Stimulated activated naive B cell treated with anti-CD40 and anti-IgM and Interleukin-4, amounts not matched to agents 10 μg/mL and 1 μg/mL and 100 μg/mL, for 72 hours (primary cell): ENCODE measurements around the gene LMTK3.

Source experiments
- ATAC-seq, 2 donors: fragments of 150-1000 bp; cut with Tn5 transposase; replicated peaks; 2 replicates each; pipeline ENCODE4 v1.10.0; 2021; ENCODE audit warnings: moderate library complexity in 1 of 2
- DNase-seq: peaks from one replicate; pipeline ENCODE4 v3.0.0; 2021
- H3K27ac Mint-ChIP-seq: one replicate; pipeline ENCODE4 v1.8.0; 2022; ENCODE audit warnings: mild to moderate bottlenecking, mixed read lengths
- H3K27me3 Mint-ChIP-seq, 2 donors: one replicate each; pipeline ENCODE4 v1.8.0; 2022; ENCODE audit warnings: mixed read lengths in 2 of 2
- H3K36me3 Mint-ChIP-seq, 2 donors: one replicate each; pipeline ENCODE4 v1.8.0; 2022; ENCODE audit warnings: mixed read lengths in 2 of 2, mild to moderate bottlenecking in 1 of 2
- H3K4me1 Mint-ChIP-seq, 2 donors: one replicate each; pipeline ENCODE4 v1.8.0; 2022; ENCODE audit warnings: mixed read lengths in 2 of 2, mild to moderate bottlenecking in 1 of 2
- H3K4me3 Mint-ChIP-seq, 2 donors: one replicate each; pipeline ENCODE4 v1.8.0; 2022; ENCODE audit warnings: mild to moderate bottlenecking in 2 of 2, mixed read lengths in 2 of 2, moderate library complexity in 1 of 2
- H3K9me3 Mint-ChIP-seq, 2 donors: one replicate each; pipeline ENCODE4 v1.8.0; 2022; ENCODE audit warnings: mixed read lengths in 2 of 2, mild to moderate bottlenecking in 1 of 2

The LMTK3 gene

DNA sequence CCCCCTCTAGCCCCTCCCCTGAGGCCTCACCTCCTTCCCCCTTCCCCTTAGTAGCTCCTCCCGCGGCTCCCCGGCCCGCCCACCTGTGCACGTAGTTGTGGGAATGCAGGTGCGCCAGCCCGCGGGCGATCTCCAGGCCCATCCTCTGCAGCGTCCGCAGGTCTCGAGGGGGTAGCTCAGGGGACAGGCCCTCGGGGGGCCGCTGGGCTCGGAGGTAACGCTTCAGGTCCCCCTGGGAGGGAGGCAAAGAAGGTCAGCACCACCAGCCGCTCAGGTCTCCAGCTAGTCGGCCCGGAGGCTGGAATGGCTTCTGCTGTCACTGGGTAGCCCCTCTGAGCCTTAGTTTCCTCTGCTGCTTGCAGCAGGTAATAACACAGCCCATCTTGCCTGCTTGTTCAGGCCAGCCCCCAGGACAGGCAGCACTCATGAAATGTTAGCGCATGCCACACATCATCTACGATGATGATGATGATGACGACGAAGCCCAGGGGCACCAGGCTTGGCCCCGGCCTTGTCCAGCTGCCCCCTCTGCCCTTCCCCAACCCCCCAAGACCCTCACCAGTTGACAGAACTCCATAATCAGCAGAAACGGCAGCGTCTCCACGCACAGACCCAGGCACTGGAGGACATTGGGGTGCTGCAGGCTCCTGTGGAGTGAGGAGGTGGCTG lies 9.2 kb downstream of the LMTK3 start:
- DNase-seq (peak; percentile 80), ATAC-seq (peak; percentile 81)
- peak overlapping the region; percentile 65 to 66 for H3K4me3 Mint-ChIP-seq
- H3K27ac Mint-ChIP-seq: peak overlapping the region; percentile 48
- H3K27me3 Mint-ChIP-seq: peaks cover 29 to 30% of the 10 kb centered on the region in 2 donors
- H3K4me1 Mint-ChIP-seq: peaks cover 28 to 38% of the 10 kb centered on the region in 2 donors
- no peaks in the 10 kb centered on the region for H3K9me3 Mint-ChIP-seq
- no peaks in the 10 kb centered on the region for H3K36me3 Mint-ChIP-seq

DNA sequence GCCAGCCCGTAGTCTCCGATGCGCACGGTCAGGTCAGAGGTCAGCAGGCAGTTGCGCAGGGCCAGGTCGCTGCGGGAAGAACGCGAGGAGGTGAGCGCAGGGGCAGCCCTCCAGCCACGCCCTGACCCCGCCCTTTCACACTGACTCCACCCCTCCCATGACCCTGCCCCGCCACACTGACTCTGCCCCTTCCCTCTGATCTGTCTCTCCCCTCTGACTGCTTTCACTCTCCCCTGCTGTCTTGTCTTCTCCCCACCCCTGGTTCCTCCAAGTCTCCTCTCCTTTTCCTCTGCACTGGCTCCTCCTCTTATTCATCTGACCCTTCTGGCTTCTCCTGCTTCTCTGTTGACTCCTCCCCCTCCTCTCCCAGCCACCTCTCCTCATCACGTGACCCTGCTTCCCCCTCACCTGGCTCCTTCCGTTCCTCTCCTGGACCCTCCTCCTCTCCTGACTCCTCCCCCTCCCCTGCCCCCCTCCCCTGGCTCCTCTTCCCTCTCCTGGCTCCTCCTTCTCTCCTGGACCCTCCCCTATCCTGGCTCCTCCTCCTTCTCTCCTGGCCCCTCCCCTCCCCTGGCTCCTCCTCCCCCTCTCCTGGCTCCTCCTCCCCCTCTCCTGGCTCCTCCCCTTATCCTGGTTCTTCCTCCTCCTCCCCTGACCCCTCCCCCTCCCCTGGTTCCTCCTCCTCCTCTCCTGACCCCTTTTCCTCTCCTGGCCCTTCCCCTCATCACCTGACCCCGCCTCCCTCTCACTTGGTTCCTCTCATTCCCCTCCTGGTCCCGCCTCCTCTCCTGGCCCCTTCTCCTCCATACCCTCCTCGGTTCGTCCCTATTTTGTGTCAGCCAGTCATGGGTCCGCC lies 9.9 kb downstream of the LMTK3 start:
- DNase-seq: no peak
- peaks cover 36% of the 10 kb centered on the region in 2 donors for H3K27me3 Mint-ChIP-seq
- peak overlapping the region; percentile 48 for H3K27ac Mint-ChIP-seq
- no peaks in the 10 kb centered on the region for H3K9me3 Mint-ChIP-seq
- peaks cover 28 to 38% of the 10 kb centered on the region in 2 donors for H3K4me1 Mint-ChIP-seq
- peak overlapping the region; percentile 65 to 76 for H3K4me3 Mint-ChIP-seq
- no peaks in the 10 kb centered on the region for H3K36me3 Mint-ChIP-seq
- peak; percentile 47 to 53 for ATAC-seq

DNA sequence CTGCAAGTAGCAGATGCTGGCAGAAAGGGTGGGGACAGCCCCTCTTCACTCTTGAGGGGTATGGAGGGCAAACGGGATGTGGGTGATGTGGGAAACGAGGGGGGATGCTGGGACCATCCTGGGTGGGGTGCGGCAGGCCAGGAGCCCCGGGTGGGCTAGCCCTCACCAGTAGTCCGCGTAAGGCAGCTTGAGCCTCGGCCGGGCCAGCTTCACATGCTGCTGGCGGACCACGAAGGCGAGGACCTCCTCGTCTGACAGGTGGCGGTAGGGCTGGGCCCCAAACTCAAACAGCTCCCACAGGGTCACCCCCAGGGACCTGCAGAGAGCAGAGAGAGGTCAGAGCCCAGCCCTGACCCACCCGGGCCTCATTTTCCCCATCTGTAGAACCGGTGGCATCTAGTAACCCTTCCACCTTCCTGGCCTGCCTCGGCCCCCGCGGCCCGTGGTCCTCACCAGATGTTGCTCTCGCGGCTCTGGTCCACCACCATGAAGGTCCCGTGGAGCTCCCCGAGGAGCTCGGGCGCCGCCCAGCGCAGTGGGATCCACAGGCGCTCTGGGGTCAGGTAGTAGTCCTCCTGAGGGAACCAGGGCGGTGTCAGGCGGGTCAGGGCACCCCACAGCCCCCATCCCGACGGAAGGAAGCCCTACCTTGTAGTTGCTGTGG lies 10.7 kb downstream of the LMTK3 start:
- H3K4me1 Mint-ChIP-seq: peaks cover 28 to 38% of the 10 kb centered on the region in 2 donors

DNA sequence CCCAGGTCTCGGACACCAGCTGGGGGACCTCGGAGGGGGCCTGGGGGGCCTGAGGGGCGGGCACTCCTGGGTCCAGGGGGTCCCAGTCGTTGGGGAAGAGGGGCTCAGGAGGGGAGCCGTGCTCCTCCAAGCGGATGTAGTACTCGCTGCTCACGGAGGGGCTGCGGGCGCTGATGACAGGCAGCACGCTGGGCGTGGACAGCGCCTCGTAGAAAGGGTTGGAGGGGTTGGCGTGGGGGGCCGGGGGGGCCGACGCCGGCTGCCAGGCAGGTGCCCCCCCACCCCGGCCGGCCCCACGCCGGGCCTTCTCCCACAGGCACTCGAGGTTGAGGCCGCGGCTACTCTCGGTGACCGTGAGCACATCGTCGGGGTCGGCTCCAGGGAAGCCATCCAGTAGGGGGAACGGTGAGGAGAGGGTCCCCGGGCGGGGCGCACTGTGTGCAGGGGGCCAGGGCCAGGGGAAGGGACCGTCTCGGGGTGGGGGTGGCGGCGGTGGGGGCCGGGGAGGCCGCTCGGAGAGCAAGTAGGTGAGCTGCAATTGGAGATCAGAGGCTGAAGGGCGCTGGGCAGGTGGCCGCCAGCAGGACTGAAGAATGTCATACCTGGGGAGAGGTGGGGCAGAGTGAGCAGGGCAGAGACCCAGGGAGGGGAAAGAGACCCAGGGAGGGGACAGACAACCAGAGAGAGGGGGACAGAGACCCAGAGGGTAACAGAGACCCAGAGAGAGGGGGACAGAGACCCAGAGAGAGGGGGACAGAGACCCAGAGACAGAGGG lies 12.1 kb downstream of the LMTK3 start:
- H3K4me3 Mint-ChIP-seq: no peak overlapping the region
- DNase-seq: no peak
- no peaks in the 10 kb centered on the region for H3K9me3 Mint-ChIP-seq
- H3K4me1 Mint-ChIP-seq: peaks cover 30 to 38% of the 10 kb centered on the region in 2 donors
- peaks cover 52 to 58% of the 10 kb centered on the region in 2 donors for H3K27me3 Mint-ChIP-seq
- H3K36me3 Mint-ChIP-seq: no peaks in the 10 kb centered on the region
- H3K27ac Mint-ChIP-seq: no peak overlapping the region
- no peak for ATAC-seq

More for the DNA sequence above, 10.7 kb downstream of the LMTK3 start:
- H3K4me3 Mint-ChIP-seq: peak overlapping the region; percentile 65 to 76
- H3K27me3 Mint-ChIP-seq: peaks cover 39 to 44% of the 10 kb centered on the region in 2 donors
- DNase-seq (no peak), ATAC-seq (no peak)
- no peaks in the 10 kb centered on the region for H3K9me3 Mint-ChIP-seq
- H3K27ac Mint-ChIP-seq: no peak overlapping the region
- no peaks in the 10 kb centered on the region for H3K36me3 Mint-ChIP-seq

DNA sequence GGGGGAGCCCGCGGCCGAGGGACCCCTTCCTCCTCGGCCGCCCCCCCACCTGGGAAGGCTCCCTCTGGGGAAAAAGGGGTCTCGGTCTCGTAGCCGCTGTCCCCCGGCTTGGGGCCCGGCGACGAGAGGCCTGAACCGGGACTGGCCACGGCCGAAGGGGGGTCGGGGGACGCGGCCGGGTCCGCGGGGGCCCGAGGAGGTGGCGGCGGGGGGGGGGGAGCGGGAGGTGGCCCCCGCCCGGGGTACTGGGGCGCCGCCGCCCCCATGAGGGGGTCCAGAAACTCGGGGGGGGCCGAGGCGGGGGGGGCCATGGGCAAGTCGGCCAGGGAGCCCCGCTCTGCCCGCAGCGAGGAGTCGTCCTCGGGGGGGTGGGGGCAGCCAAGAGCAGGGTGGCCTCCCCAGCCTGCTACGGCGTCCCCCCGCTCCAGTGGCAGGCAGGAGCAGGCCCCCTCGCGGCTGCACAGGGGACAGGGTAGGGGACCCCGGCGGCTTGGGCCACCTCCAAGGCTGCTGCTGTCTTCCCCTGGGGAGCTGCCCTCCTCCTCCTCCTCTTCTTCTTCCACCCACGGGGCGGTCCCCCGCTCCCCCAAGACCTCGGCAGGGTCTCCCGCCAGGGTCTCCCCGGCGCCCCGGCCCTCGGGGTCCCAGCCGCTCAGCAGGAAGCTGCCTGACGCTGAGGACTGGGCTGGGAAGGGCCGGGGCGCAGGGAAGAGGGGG lies 12.9 kb downstream of the LMTK3 start:
- Mint-ChIP-seq H3K9me3 (no peaks in the 10 kb centered on the region), H3K27me3 (peaks cover 57 to 64% of the 10 kb centered on the region in 2 donors), H3K27ac (no peak overlapping the region), H3K36me3 (no peaks in the 10 kb centered on the region), H3K4me1 (peaks cover 33 to 44% of the 10 kb centered on the region in 2 donors), H3K4me3 (no peak overlapping the region)
- ATAC-seq: no peak
- no peak for DNase-seq

DNA sequence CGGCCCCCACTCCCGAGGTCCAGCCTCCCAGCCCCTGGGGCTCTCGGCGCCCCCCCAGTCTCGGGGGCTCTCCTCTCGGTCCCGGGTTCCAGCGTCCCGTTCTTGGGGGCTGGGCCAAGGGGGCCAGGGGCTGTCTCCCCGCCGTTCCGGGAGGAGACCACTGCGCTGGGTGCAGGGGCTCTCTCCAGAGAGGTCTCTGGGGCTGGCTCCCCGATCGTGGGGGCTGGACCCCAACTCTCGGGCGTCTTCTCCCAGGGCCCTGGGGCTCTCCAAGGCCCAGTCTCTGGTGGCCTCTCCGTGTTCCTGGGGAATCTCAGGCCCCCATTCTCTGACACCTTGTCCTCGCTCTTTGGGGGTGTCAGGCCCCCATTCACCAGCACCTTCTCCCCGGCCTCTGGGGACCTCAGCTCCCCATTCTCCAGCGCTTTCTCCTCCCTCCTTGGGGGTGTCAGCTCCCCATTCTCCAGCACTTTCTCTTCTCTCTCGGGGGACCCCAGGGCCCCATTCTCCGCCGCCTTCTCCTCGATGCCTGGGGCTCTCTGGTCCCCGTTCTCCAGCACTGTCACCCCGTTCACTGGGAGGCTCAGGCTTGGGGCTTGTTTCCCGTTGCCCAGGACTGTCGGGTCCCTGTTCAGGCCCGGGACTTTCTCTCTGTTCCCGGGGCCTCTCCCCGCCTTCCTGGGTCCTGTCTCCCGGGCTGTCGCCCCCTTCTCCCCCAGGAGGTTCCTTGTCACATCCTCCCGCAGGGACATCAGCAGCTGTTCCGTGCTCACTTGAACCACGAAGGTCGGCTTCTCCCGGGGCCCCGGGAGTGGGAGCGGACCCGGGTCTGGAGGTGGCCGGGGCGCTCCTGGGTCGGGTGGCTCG lies 13.7 kb downstream of the LMTK3 start:
- H3K36me3 Mint-ChIP-seq: peaks cover 0 to under 1% of the 10 kb centered on the region in 2 donors

DNA sequence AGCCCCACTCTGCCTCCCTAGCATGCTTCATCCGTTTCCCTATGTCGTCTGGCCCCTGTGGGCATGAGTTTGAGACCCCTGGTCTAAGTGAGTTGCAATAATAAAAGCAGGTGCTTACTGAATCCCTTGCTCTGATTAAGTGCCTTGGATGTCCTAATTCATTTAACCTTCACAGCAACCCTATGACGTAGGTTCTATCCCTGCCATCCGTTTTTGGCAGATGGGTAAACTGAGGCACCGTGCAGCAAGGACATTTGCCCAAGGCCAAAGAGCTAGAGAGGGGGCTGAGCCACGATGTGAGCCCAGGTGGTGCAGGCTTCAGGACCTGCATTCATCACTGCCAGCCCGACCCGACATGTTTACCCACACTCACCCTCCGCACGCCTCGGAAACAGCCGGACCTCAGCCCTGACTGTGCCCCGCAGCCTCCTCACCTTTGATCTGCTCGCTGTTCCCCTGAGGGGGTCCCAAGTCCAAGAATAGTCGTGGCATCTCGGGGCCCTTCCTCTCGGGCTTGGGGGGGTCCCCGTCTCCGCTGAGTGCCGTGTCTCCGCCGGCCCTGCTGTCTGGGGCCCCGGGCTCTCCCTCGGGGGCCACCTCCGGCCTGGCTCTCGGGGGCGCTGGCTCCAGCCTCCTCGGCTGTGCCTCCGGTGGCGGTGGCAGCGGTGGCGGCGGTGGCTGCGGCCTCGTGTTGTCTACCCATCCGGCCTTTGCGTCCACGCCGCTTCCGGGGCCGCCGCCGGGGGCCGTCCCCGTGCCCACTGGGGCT lies 14.5 kb downstream of the LMTK3 start:
- DNase-seq: no peak

More for the DNA sequence above, 13.7 kb downstream of the LMTK3 start:
- Mint-ChIP-seq H3K4me1 (peaks cover 29 to 45% of the 10 kb centered on the region in 2 donors), H3K27me3 (peaks cover 55 to 66% of the 10 kb centered on the region in 2 donors), H3K4me3 (peak overlapping the region; percentile 9 to 62), H3K27ac (no peak overlapping the region), H3K9me3 (peaks cover under 1% of the 10 kb centered on the region in 2 donors)
- no peak for ATAC-seq
- DNase-seq: no peak

DNA sequence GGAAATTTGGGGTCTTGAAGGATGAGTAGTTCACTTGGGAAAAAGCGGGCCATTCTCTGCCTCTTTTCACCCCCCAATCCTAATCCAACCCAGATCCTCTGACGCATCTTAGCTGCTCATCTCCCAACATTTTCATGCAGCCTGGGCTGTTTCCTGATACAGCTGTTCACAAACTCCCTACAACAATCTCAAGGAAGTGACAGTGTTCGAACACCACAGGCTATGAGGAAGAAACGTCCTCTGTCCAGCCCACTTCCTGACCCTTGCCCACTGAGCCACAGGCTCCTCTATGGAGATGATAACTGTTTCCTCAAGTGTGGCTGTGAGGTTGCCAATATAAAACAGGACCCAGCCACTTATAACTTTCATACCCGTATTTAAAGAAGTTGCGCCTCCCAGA lies 16.2 kb downstream of the LMTK3 start:
- no peak overlapping the region for H3K4me3 Mint-ChIP-seq
- DNase-seq (no peak), ATAC-seq (no peak)
- H3K4me1 Mint-ChIP-seq: peaks cover 29 to 45% of the 10 kb centered on the region in 2 donors
- H3K36me3 Mint-ChIP-seq: peaks cover 2 to 6% of the 10 kb centered on the region in 2 donors
- peaks cover 6 to 8% of the 10 kb centered on the region in 2 donors for H3K9me3 Mint-ChIP-seq
- peaks cover 54 to 73% of the 10 kb centered on the region in 2 donors for H3K27me3 Mint-ChIP-seq
- H3K27ac Mint-ChIP-seq: no peak overlapping the region

More for the DNA sequence above, 14.5 kb downstream of the LMTK3 start:
- Mint-ChIP-seq H3K27ac (no peak overlapping the region), H3K36me3 (peaks cover 2 to 6% of the 10 kb centered on the region in 2 donors), H3K9me3 (peaks cover 6 to 8% of the 10 kb centered on the region in 2 donors), H3K27me3 (peaks cover 61 to 74% of the 10 kb centered on the region in 2 donors), H3K4me1 (peaks cover 29 to 45% of the 10 kb centered on the region in 2 donors), H3K4me3 (no peak overlapping the region)
- no peak for ATAC-seq

DNA sequence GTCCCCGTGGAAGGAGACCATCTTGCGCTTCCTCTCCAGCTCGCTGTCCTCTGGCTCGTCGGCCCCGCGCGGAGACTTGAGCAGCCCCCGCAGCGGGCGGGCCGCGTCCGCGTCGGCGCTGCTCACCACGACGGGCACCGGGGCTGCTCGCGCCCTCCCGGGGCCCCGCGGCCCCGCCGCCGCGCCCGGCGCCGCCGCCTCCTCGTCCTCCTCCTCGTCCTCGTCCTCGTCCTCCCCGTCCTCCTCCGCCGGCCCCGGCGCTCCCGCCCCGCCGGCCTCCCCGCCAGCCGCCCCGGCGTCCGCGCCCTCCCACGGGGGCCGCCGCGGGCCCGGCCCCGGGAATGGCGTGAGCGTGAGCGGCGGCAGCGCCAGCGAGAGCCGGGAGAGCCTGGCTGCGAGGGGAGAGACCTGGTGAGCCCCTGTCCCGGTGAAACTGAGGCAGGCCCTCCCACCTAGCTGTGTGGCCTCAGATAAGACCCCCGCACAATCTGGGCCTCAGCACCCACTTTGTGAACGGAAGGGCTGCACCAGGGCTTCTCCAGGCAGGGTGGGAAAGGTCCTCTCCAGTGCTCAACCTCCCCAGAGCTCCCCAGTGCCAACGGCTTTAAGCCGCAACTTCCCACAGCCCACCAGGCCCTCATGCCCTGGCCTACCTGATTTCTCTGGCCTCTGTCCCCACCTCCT lies 17.8 kb downstream of the LMTK3 start:
- peak overlapping the region; percentile 77 to 81 for H3K4me3 Mint-ChIP-seq
- DNase-seq (no peak), ATAC-seq (peak; percentile 1 to 6)
- H3K36me3 Mint-ChIP-seq: peaks cover 2 to 6% of the 10 kb centered on the region in 2 donors
- peaks cover 28 to 48% of the 10 kb centered on the region in 2 donors for H3K4me1 Mint-ChIP-seq
- H3K9me3 Mint-ChIP-seq: peaks cover 6 to 8% of the 10 kb centered on the region in 2 donors
- H3K27ac Mint-ChIP-seq: peak overlapping the region; percentile 51
- H3K27me3 Mint-ChIP-seq: peaks cover 45 to 63% of the 10 kb centered on the region in 2 donors

DNA sequence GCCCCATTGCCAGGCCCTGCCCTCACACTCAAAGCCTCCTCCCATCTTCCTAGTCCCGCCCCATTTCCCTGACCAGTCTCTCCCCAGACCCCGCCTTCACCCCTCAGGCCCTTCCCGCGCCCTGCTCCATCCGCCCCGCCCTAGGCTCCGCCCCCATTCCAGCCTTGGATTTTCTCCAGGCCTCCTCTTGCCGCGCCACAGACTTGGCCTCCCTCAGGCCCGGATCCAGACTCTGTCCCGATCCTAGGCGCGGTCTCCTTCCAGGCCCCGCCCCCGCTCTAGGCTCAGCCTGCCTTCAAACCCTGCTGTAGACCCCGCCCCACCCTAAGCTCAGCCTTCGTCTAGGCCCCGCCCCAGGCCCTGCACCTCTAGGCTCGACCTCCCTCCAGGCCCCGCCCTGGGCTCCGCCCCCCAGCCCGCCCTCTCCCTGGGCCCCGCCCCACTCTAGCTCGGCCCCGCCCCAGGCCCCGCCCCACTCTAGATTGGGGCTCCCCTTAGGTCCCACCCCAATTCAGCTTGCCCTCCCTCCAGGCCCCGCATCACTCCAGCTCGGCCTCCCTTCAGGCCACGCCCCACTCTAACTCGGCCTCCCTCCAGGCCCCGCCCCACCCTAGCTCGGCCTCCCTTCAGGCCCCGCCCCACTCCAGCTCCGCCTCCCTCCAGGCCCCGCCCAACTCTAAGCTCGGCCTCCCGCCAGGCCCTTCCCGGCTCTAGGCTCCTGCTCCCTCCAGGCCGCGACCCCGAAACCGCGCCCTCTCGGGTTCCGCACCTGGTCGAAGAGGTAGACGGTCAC lies 18.5 kb downstream of the LMTK3 start:
- ATAC-seq: peak; percentile 74 to 75
- Mint-ChIP-seq H3K27me3 (peaks cover 44 to 66% of the 10 kb centered on the region in 2 donors), H3K27ac (peak overlapping the region; percentile 68), H3K36me3 (peaks cover 2 to 6% of the 10 kb centered on the region in 2 donors), H3K4me3 (peak overlapping the region; percentile 77 to 81), H3K9me3 (peaks cover 6 to 8% of the 10 kb centered on the region in 2 donors), H3K4me1 (peaks cover 25 to 46% of the 10 kb centered on the region in 2 donors)
- DNase-seq: peak; percentile 71

DNA sequence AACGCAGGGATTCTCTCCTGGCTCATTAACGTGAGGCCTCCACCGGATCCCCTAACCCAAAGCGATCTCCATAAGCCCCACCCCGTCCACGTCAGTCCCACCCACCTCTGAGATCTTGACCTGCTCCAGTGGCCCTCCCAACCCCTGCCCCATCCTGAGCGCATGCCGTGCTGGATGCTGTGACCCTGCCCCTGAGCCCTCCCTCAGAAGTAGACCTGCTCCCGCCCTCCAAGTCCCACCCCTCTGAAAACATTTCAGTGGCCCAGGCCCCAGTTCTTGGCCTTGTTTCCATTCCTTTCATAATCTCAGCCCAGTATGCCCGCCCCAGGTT lies 19.9 kb downstream of the LMTK3 start:
- peaks cover 2 to 6% of the 10 kb centered on the region in 2 donors for H3K36me3 Mint-ChIP-seq
- ATAC-seq: no peak
- no peak overlapping the region for H3K27ac Mint-ChIP-seq
- H3K9me3 Mint-ChIP-seq: peaks cover 6 to 8% of the 10 kb centered on the region in 2 donors
- DNase-seq: no peak
- peak overlapping the region; percentile 28 to 39 for H3K4me3 Mint-ChIP-seq
- peaks cover 23 to 44% of the 10 kb centered on the region in 2 donors for H3K4me1 Mint-ChIP-seq
- H3K27me3 Mint-ChIP-seq: peaks cover 35 to 57% of the 10 kb centered on the region in 2 donors
